Measurements from ENCODE around the gene CTXND1. TPM values are rescaled to one million over a fixed set of nuclear protein-coding genes. Genes with fewer than 3 reads are reported as not detected.
A peak's percentile ranks its signal among the peaks of the same experiment; 100 is the strongest.

The CTXND1 gene
- total RNA-seq, 1 experiment from 2014 or later, result not detected

- Mint-ChIP-seq H3K27me3 (ENCODE audit: insufficient read depth, unreplicated experiment) (no peaks in the 10 kb centered on the region), H3K27ac (ENCODE audit: low read depth, unreplicated experiment) (peak overlapping the region; percentile 21), H3K4me1 (ENCODE audit: insufficient read depth, unreplicated experiment) (peaks cover 12% of the 10 kb centered on the region), H3K36me3 (ENCODE audit: insufficient read depth, unreplicated experiment) (no peaks in the 10 kb centered on the region), H3K4me3 (ENCODE audit: unreplicated experiment) (no peak overlapping the region), H3K9me3 (ENCODE audit: unreplicated experiment) (no peaks in the 10 kb centered on the region)
- intact Hi-C loops (cut with micrococcal nuclease), result no loop called here
- ChIA-PET CTCF (interaction anchor here (0.6 to 1.1 kb wide), 4 partner anchors 15 to 822 kb away, joined by 3 to 4 read pairs (median 3); no protein-coding TSS in a partner anchor), POLR2A (interaction anchor here (0.6 to 2.4 kb wide), 8 partner anchors 10 to 306 kb away, joined by 3 to 15 read pairs (median 4); partner anchors contain the start of genes MTHFS and ZFAND6)
- TF ChIP-seq, protein P1, sequence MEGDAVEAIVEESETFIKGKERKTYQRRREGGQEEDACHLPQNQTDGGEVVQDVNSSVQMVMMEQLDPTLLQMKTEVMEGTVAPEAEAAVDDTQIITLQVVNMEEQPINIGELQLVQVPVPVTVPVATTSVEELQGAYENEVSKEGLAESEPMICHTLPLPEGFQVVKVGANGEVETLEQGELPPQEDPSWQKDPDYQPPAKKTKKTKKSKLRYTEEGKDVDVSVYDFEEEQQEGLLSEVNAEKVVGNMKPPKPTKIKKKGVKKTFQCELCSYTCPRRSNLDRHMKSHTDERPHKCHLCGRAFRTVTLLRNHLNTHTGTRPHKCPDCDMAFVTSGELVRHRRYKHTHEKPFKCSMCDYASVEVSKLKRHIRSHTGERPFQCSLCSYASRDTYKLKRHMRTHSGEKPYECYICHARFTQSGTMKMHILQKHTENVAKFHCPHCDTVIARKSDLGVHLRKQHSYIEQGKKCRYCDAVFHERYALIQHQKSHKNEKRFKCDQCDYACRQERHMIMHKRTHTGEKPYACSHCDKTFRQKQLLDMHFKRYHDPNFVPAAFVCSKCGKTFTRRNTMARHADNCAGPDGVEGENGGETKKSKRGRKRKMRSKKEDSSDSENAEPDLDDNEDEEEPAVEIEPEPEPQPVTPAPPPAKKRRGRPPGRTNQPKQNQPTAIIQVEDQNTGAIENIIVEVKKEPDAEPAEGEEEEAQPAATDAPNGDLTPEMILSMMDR (IDR thresholded peaks at IDR 0.05; ENCODE audit: unreplicated experiment), result no peak
- DNase-seq (ENCODE audit: unreplicated experiment), result peak; percentile 85
- BruUV-seq (replicated peaks), result no TSS peak
These were observed 49.2 kb downstream of the CTXND1 start for GRCh38 chr15:80202641-80203360.

- Mint-ChIP-seq H3K36me3 (ENCODE audit: insufficient read depth, unreplicated experiment) (no peaks in the 10 kb centered on the region), H3K9me3 (ENCODE audit: unreplicated experiment) (no peaks in the 10 kb centered on the region), H3K27ac (ENCODE audit: low read depth, unreplicated experiment) (no peak overlapping the region), H3K27me3 (ENCODE audit: insufficient read depth, unreplicated experiment) (no peaks in the 10 kb centered on the region), H3K4me3 (ENCODE audit: unreplicated experiment) (no peak overlapping the region), H3K4me1 (ENCODE audit: insufficient read depth, unreplicated experiment) (peaks cover 11% of the 10 kb centered on the region)
- CTCF ChIA-PET, result interaction anchor here (0.7 kb wide), 1 partner anchor 1728 kb away, joined by 3 read pairs; no protein-coding TSS in a partner anchor
- POLR2A ChIA-PET, result interaction anchor here (0.9 to 2.4 kb wide), 2 partner anchors 10 to 142 kb away, joined by 3 to 15 read pairs; partner anchors contain the start of gene ZFAND6
- intact Hi-C loops (cut with micrococcal nuclease), result no loop called here
- no TSS peak for BruUV-seq (replicated peaks)
- DNase-seq (ENCODE audit: unreplicated experiment), result no peak
- TF ChIP-seq, protein P1 (IDR thresholded peaks at IDR 0.05; ENCODE audit: unreplicated experiment), result no peak
These were observed 50.0 kb downstream of the CTXND1 start for GRCh38 chr15:80202016-80202315.

GRCh38 chr15:80201256-80202015 lies 50.6 kb downstream of the CTXND1 start:
- Mint-ChIP-seq H3K36me3 (ENCODE audit: insufficient read depth, unreplicated experiment) (no peaks in the 10 kb centered on the region), H3K27ac (ENCODE audit: low read depth, unreplicated experiment) (no peak overlapping the region), H3K4me3 (ENCODE audit: unreplicated experiment) (no peak overlapping the region), H3K9me3 (ENCODE audit: unreplicated experiment) (no peaks in the 10 kb centered on the region), H3K27me3 (ENCODE audit: insufficient read depth, unreplicated experiment) (no peaks in the 10 kb centered on the region), H3K4me1 (ENCODE audit: insufficient read depth, unreplicated experiment) (peaks cover 11% of the 10 kb centered on the region)
- intact Hi-C loops (cut with micrococcal nuclease), result no loop called here
- TF ChIP-seq, protein P1 (IDR thresholded peaks at IDR 0.05; ENCODE audit: unreplicated experiment), result no peak
- no TSS peak for BruUV-seq (replicated peaks)
- no peak for DNase-seq (ENCODE audit: unreplicated experiment)
- ChIA-PET POLR2A (no interaction called here), CTCF (interaction anchor here (0.7 kb wide), 1 partner anchor 1729 kb away, joined by 3 read pairs; no protein-coding TSS in a partner anchor)

DNA sequence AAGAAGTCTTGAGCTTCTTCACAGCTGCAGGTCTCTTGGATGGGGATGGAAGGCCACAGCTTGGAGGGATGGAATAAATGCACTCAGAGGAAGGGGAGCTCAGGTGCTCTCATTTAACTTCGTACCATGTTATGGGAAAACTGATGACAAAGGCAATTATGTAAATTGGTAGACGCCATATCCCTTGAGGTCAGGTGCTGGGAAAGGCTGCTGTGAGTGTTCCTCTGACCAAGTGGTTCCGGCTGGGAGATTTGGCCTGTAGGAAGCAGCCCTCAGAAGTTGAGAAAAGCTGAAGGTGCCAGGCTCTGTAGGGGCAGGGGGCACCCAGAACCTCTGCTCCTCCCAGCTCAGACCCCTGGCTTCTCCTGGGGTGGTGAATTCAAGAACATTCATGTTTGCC lies 52.1 kb downstream of the CTXND1 start:
- Mint-ChIP-seq H3K27ac (ENCODE audit: low read depth, unreplicated experiment) (no peak overlapping the region), H3K4me3 (ENCODE audit: unreplicated experiment) (no peak overlapping the region), H3K9me3 (ENCODE audit: unreplicated experiment) (no peaks in the 10 kb centered on the region), H3K27me3 (ENCODE audit: insufficient read depth, unreplicated experiment) (no peaks in the 10 kb centered on the region), H3K4me1 (ENCODE audit: insufficient read depth, unreplicated experiment) (peaks cover 11% of the 10 kb centered on the region), H3K36me3 (ENCODE audit: insufficient read depth, unreplicated experiment) (no peaks in the 10 kb centered on the region)
- TF ChIP-seq, protein P1 (IDR thresholded peaks at IDR 0.05; ENCODE audit: unreplicated experiment), result no peak
- DNase-seq (ENCODE audit: unreplicated experiment), result no peak
- ChIA-PET CTCF (no interaction called here), POLR2A (no interaction called here)
- BruUV-seq (replicated peaks), result no TSS peak
- intact Hi-C loops (cut with micrococcal nuclease), result no loop called here
